ENCODE data around the gene DNPEP. TPM values are rescaled to one million over a fixed set of nuclear protein-coding genes. Genes with fewer than 3 reads are reported as not detected.
A peak's percentile ranks its signal among the peaks of the same experiment; 100 is the strongest.

The DNPEP gene
- total and polyA plus RNA-seq, 2 of the 8 experiments (the other 6 are each of a cell fraction or from before 2014, with no cell fraction given), result 59.8 to 109 TPM

DNA sequence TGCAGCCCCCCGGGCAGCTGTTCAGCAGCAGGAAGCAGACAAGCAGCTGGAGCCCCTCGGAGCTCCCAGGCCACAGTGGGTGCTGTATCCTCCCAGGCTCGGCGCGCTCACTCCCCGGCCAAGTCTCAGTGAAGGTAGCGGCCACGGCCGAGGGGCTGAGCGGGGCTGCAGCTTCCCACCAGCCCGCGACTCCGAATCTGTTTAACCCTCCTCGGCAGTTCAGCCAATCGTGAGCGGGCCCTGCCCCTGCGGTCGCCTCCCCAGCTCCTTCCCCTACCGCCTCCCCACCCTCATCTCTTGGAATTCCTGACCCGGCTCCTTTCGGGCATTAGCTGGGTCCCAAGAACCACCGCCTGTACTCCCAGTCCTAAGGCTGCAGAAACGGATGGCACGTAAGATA, 55.2 kb downstream of the DNPEP start, which contains the start of gene RESP18:
Gene RESP18, minus strand, starts transcription at position 203 of the 400 bp plus-strand sequence.
- H3K23me2 ChIP-seq (ENCODE audit: low read depth, low read length), result peaks cover 2% of the 10 kb centered on the region; the same call in 1 of the 2 replicates
- H3K56ac ChIP-seq (replicated peaks; ENCODE audit: insufficient read length, low read depth, low read length), result no peak within 1 kb of the TSS
- H3K4ac ChIP-seq (replicated peaks; ENCODE audit: insufficient read length, low read depth, low read length), result no peak within 1 kb of the TSS
- no peak within 1 kb of the TSS for H2AFZ ChIP-seq (ENCODE audit: low read length)
- DNase-seq (ENCODE audit: low read depth in 1 of 2, low spot score in 2 of 2) (no peak), FAIRE-seq (no peak)
- H4K5ac ChIP-seq (ENCODE audit: insufficient read length, low read depth, low read length), result no peak within 1 kb of the TSS
- no peak within 1 kb of the TSS for H2BK12ac ChIP-seq (ENCODE audit: low read depth, low read length)
- no peak within 1 kb of the TSS for H2BK5ac ChIP-seq (ENCODE audit: low read depth, low read length)
- H4K91ac ChIP-seq (replicated peaks; ENCODE audit: insufficient read length, low read length), result no peak within 1 kb of the TSS
- ChIA-PET POLR2A (ENCODE audit: partially characterized antibody) (interaction anchor here (0.8 to 1.5 kb wide), 2 partner anchors 25 to 37 kb away, joined by 3 read pairs; no protein-coding TSS in a partner anchor), CTCF (ENCODE audit: partially characterized antibody) (interaction anchor here (0.6 to 8.2 kb wide), 6 partner anchors 10 to 64 kb away, joined by 3 to 91 read pairs (median 3); no protein-coding TSS in a partner anchor)
- WGBS, 2 experiments (ENCODE audit: extremely low coverage in 1 of 2, insufficient coverage in 1 of 2, insufficient read length in 1 of 2, insufficient replicate concordance in 2 of 2, low coverage in 1 of 2, low lambda C conversion rate in 2 of 2, missing lambda C conversion rate in 1 of 2), result 36% methylated on average over 21 of the region's 24 CpGs; no CpG with 5 or more reads in 1 of the 2 experiments
- H2BK15ac ChIP-seq (ENCODE audit: low read length), result no peak within 1 kb of the TSS
- no peak within 1 kb of the TSS for H3K14ac ChIP-seq (ENCODE audit: insufficient read length)
- no peak within 1 kb of the TSS for H3K27ac ChIP-seq (ENCODE audit: low read depth, low read length)
- no peaks in the 10 kb centered on the region for H4K20me1 ChIP-seq (replicated peaks in 1 of 2; ENCODE audit: control insufficient read depth in 1 of 2, insufficient read depth in 2 of 2, low read length in 2 of 2)
- TF ChIP-seq HDAC6 (IDR thresholded peaks at IDR 0.05; ENCODE audit: low read depth, low read length), result no peak
- peak; percentile 56; the same call in 1 of the 2 replicates for TF ChIP-seq TEAD4 (IDR thresholded peaks at IDR 0.05; ENCODE audit: low read depth, low read length)
- H3K9me3 ChIP-seq (ENCODE audit: insufficient read depth in 2 of 2, low read depth in 1 of 2, low read length in 1 of 2), result no peaks in the 10 kb centered on the region
- H3K18ac ChIP-seq (ENCODE audit: extremely low read depth, low read length), result no peak within 1 kb of the TSS
- peaks cover 0 to 3% (median 1%) of the 10 kb centered on the region in 4 experiments; a peak in 5 of 7 replicates for H3K4me1 ChIP-seq (replicated peaks in 1 of 4; ENCODE audit: control insufficient read depth in 3 of 4, insufficient read depth in 4 of 4, low read length in 3 of 4)
- H3K27me3 ChIP-seq (replicated peaks in 1 of 4; ENCODE audit: control insufficient read depth in 3 of 4, extremely low read depth in 1 of 4, insufficient read depth in 3 of 4, low read length in 3 of 4), result peaks cover 11 to 37% (median 24%) of the 10 kb centered on the region in 4 experiments
- no peaks in the 10 kb centered on the region for H3K79me2 ChIP-seq (ENCODE audit: control insufficient read depth in 1 of 2, insufficient read depth in 2 of 2, low read length in 2 of 2)
- H3K23ac ChIP-seq (ENCODE audit: insufficient read length), result no peak within 1 kb of the TSS
- H2AK5ac ChIP-seq (ENCODE audit: low read depth, low read length), result no peak within 1 kb of the TSS
- no peaks in the 10 kb centered on the region for H3K79me1 ChIP-seq (ENCODE audit: low read depth, low read length)
- no peak within 1 kb of the TSS for H3K9ac ChIP-seq (replicated peaks in 1 of 4; ENCODE audit: extremely low read depth in 1 of 4, low read depth in 3 of 4, low read length in 3 of 4)
- H3K36me3 ChIP-seq (ENCODE audit: control insufficient read depth in 2 of 4, insufficient read depth in 4 of 4, low read length in 3 of 4), result no peaks in the 10 kb centered on the region
- no peak within 1 kb of the TSS for H2BK120ac ChIP-seq (replicated peaks; ENCODE audit: low read depth, low read length)
- H2BK20ac ChIP-seq (ENCODE audit: low read length), result no peak within 1 kb of the TSS
- H3K4me3 ChIP-seq (ENCODE audit: extremely low read depth in 1 of 4, insufficient read depth in 2 of 4, low read depth in 3 of 4, low read length in 4 of 4), result peak within 1 kb of the TSS in 1 of 4 experiments; percentile 38; a peak in 2 of 8 replicates
- H3K4me2 ChIP-seq (ENCODE audit: insufficient read depth in 1 of 2, low read depth in 2 of 2, low read length in 2 of 2), result peak within 1 kb of the TSS; percentile 31 to 62
- H4K8ac ChIP-seq (ENCODE audit: extremely low read depth, insufficient read depth, low read length), result no peak within 1 kb of the TSS

Measured in H1 (cell line).